Stimulated activated CD4-positive, alpha-beta T cell treated with anti-CD3 and anti-CD28 coated beads, TNF-alpha, amount 100 ng/mL, for 1 hour (primary cell): ENCODE measurements around the gene ERICH3.
"Not testable (repeated sequence)": the region's sequence is repeated elsewhere in the genome, so short reads cannot be mapped to it uniquely, and the experiment has no call there.

Experiments used
- DNase-seq, 3 donors: peaks; one replicate each; pipeline ENCODE4 v3.0.0-alpha.2; 2020; ENCODE audit warnings: low read depth in 3 of 3, low spot score in 1 of 3

ERICH3 gene

GRCh38 chr1:74681449-74681848 lies 7.9 kb upstream of the ERICH3 start:
- no peak for DNase-seq

GRCh38 chr1:74681001-74681400 lies 7.4 kb upstream of the ERICH3 start:
- no peak for DNase-seq

GRCh38 chr1:74679811-74680210 lies 6.2 kb upstream of the ERICH3 start:
- DNase-seq: no peak

GRCh38 chr1:74677926-74678325 lies 4.3 kb upstream of the ERICH3 start:
- DNase-seq: no peak

- DNase-seq: no peak
Observed at GRCh38 chr1:74674278-74675048, 871 bp upstream of the ERICH3 start.

- not testable (repeated sequence) for DNase-seq
Observed at GRCh38 chr1:74670866-74671265, 2.7 kb downstream of the ERICH3 start.

- DNase-seq: no peak
Observed at GRCh38 chr1:74654708-74655107, 18.9 kb downstream of the ERICH3 start.

- no peak for DNase-seq
Observed at GRCh38 chr1:74652711-74653139, 20.9 kb downstream of the ERICH3 start.

GRCh38 chr1:74650561-74650960 lies 23.0 kb downstream of the ERICH3 start:
- DNase-seq: no peak

GRCh38 chr1:74641876-74642275 lies 31.7 kb downstream of the ERICH3 start:
- no peak for DNase-seq

GRCh38 chr1:74641161-74641560 lies 32.4 kb downstream of the ERICH3 start:
- DNase-seq: no peak

GRCh38 chr1:74637296-74637695 lies 36.3 kb downstream of the ERICH3 start:
- DNase-seq: no peak

- DNase-seq: no peak
Observed at GRCh38 chr1:74629283-74629682, 44.3 kb downstream of the ERICH3 start.

GRCh38 chr1:74623716-74624115 lies 49.9 kb downstream of the ERICH3 start:
- no peak for DNase-seq

GRCh38 chr1:74620242-74620641 lies 53.4 kb downstream of the ERICH3 start:
- no peak for DNase-seq

- DNase-seq: no peak
Observed at GRCh38 chr1:74618974-74619373, 54.6 kb downstream of the ERICH3 start.

GRCh38 chr1:74613894-74614293 lies 59.7 kb downstream of the ERICH3 start:
- no peak for DNase-seq

- DNase-seq: no peak
Observed at GRCh38 chr1:74611887-74612286, 61.7 kb downstream of the ERICH3 start.

- DNase-seq: no peak
Observed at GRCh38 chr1:74610961-74611360, 62.6 kb downstream of the ERICH3 start.

- DNase-seq: no peak
Observed at GRCh38 chr1:74609810-74610371, 63.7 kb downstream of the ERICH3 start.

GRCh38 chr1:74596717-74597116 lies 76.9 kb downstream of the ERICH3 start:
- no peak for DNase-seq

GRCh38 chr1:74593887-74594866 lies 79.4 kb downstream of the ERICH3 start:
- no peak for DNase-seq
